GM12892 (cell line): ENCODE measurements around the gene AVEN. TPM values are rescaled to one million over a fixed set of nuclear protein-coding genes. Genes with fewer than 3 reads are reported as not detected.
A peak's percentile ranks its signal among the peaks of the same experiment; 100 is the strongest.

ENCODE experiments used
- DNase-seq: peaks from one replicate; pipeline ENCODE4 v3.0.0; 2011; ENCODE audit not compliant: insufficient read length
- FAIRE-seq: peaks from 2 replicates; lab custom pipeline; 2011; peaks lifted over from hg19 to GRCh38; lab: Jason Lieb, UNC
- POLR2A ChIP-seq: IDR thresholded peaks from 2 replicates; pipeline ENCODE4 v1.6.1; 2011; ENCODE audit warnings: low read depth, low read length, control low read depth
- POLR2AphosphoS5 ChIP-seq: IDR thresholded peaks from 2 replicates; pipeline ENCODE4 v1.6.1; 2011; ENCODE audit warnings: low read depth, low read length, control low read depth
- TAF1 ChIP-seq: IDR thresholded peaks from 2 replicates; pipeline ENCODE4 v1.6.1; 2011; ENCODE audit warnings: low read depth, mild to moderate bottlenecking, control low read depth, low read length, borderline replicate concordance
- polyA plus RNA-seq: library from polyadenylated mRNA; unstranded; fragments of >200 nt; gene quantifications from one replicate; pipeline ENCODE4 v1.2.1, GENCODE V29; 2012; ENCODE audit warnings: missing spikeins, inconsistent platforms; ENCODE audit not compliant: missing spikeins

AVEN gene
- 10.4 TPM for polyA plus RNA-seq

- DNase-seq (peak; percentile 32), FAIRE-seq (peak; percentile 87)
- TF ChIP-seq TAF1 = no peak
- TF ChIP-seq POLR2A = no peak
- no peak for TF ChIP-seq POLR2AphosphoS5
Observed at GRCh38 chr15:34038871-34039789, at the start of gene AVEN. AVEN (minus strand) TSS chr15:34039204; CDS start chr15:34039046, 158 bp downstream.

GRCh38 chr15:34085746-34086145, 46.7 kb upstream of the AVEN start:
- no peak for DNase-seq
- FAIRE-seq = no peak
- no peak for TF ChIP-seq POLR2AphosphoS5
- TF ChIP-seq TAF1 = no peak
- TF ChIP-seq POLR2A = no peak

GRCh38 chr15:34084086-34084485, 45.1 kb upstream of the AVEN start:
- FAIRE-seq = no peak

DNA sequence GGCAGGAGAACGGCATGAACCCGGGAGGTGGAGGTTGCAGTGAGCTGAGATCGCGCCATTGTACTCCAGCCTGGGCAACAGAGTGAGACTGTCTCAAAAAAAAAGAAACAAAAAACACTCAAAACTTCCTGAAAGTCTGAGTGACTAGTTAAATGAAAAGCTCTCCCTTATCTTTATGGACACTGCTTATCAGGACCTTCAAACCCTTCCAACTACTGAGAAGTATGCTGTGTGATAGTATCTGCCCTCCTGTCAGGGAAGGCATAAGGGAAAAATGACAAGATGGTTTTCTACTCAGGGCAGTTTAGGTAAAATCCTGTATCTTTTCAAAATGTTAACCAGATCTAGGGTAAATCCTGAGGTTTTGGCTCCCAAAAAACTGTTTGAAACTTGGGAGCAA, 40.9 kb upstream of the AVEN start:
- FAIRE-seq (no peak), DNase-seq (no peak)
- TF ChIP-seq POLR2AphosphoS5 (no peak), TAF1 (no peak), POLR2A (no peak)

More at GRCh38 chr15:34084086-34084485, 45.1 kb upstream of the AVEN start:
- DNase-seq = no peak
- TF ChIP-seq TAF1 (no peak), POLR2A (no peak), POLR2AphosphoS5 (no peak)

- TF ChIP-seq POLR2A (no peak), TAF1 (no peak), POLR2AphosphoS5 (no peak)
- no peak for FAIRE-seq
Observed at GRCh38 chr15:34078900-34079299, 39.9 kb upstream of the AVEN start.

DNA sequence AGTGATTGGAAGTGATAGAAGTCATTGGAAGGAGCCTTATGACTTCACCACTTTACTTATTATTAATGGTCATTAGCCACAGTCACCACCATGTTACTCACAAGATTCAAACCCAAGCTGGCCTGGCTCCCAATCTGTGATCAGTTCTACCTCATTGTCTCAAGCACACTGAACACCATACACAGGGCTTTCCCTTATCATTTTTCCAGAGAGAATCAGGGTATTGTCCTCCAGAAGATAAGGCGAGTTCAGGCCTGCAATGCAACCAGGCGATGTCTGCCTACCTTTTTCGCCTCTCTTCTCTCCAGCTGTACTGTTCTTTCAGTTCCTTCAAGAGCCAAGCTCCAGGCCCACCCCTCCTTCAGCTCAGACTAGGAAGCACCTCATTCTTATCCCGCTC, 37.8 kb upstream of the AVEN start:
- TF ChIP-seq TAF1 (no peak), POLR2AphosphoS5 (no peak), POLR2A (no peak)
- FAIRE-seq (peak; percentile 38), DNase-seq (no peak)

More at GRCh38 chr15:34078900-34079299, 39.9 kb upstream of the AVEN start:
- DNase-seq = no peak

GRCh38 chr15:34070003-34070402, 31.0 kb upstream of the AVEN start:
- TF ChIP-seq POLR2AphosphoS5 (no peak), TAF1 (no peak), POLR2A (no peak)
- DNase-seq (no peak), FAIRE-seq (no peak)

DNA sequence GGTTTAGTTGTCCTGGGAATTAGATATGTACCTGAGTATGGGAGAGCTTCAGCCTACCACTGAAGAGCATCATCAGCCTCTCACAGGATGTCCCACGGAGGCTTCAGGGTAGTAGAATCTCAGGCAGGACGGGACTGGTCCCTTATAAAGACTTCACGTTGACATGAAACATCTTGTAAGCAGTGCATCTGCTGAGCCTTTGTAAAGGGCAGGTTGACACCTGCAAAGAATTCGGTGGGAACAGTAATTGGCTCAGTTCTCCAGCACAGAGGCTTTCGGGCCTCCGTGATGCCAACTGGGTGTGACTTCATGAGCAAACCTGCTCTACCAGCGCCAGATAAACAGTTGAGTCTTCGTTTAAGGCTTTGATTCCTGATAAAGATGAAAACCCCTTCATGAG, 26.9 kb upstream of the AVEN start:
- no peak for DNase-seq
- TF ChIP-seq TAF1 (no peak), POLR2A (no peak), POLR2AphosphoS5 (no peak)
- no peak for FAIRE-seq

- no peak for TF ChIP-seq TAF1
- TF ChIP-seq POLR2A = no peak
- no peak for TF ChIP-seq POLR2AphosphoS5
- DNase-seq = no peak
- FAIRE-seq = no peak
Observed at GRCh38 chr15:34065261-34065660, 26.3 kb upstream of the AVEN start.

DNA sequence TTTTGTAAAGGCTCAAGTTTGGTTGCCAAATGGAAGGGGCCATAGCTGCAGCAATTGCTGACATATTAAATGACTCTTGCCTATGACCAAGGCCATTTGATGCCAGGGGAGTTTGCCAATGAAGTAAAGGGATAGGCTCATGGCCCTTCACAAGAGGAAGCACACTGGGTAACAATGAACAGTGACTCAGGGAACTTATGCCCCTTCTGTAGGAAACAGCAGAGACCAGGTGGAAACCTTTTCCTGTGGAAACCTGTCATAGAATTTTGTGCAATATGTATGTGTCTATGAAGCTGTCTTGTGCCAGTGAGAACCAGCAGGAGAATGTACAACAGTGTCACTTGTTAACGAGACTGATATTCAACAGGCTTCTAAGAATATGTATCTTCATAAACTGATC, 25.4 kb upstream of the AVEN start:
- TF ChIP-seq POLR2AphosphoS5 (no peak), POLR2A (no peak), TAF1 (no peak)
- peak; percentile 5 for FAIRE-seq

DNA sequence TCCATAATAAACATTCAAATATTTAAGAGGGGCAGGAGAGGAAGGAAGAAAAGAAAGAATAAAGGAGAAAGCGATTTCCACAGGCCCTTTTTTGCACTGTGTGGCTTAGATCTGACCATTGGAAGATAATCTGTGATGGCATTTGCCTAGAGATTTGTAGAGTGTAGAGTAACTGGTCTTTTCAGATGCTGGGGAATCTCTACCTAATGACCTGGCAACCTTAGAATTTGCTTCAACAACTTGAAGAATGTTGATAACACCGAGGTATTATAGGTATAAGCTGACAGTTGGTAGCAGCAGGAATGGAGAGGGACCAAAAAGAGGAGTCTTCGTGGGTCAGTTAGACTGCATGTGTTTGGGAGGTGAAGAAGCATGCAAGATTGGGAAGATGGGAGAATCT, 20.9 kb upstream of the AVEN start:
- DNase-seq = no peak
- no peak for TF ChIP-seq POLR2A
- TF ChIP-seq POLR2AphosphoS5 = no peak
- TF ChIP-seq TAF1 = no peak
- no peak for FAIRE-seq

More for the DNA sequence above, 25.4 kb upstream of the AVEN start:
- DNase-seq = no peak

DNA sequence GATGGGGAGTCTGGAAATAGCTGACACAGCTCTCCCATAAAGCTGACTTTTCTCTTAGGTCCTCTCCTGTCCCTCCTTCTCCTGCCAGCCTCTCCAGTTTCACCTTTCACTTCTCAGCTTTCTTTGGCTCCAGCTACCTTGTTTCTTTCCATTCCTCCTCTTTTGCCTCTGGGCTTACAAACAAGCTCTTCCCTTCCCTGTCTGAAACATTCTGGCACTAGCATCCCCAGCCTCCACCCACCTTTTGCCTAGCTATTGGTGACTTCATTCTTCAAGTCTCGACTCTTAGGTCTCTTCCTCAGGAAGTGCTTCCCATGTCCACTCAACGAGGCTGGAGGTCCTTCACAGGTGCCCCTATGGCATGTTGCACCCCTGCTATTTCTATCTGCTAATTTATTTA, 20.5 kb upstream of the AVEN start:
- TF ChIP-seq POLR2A = no peak
- TF ChIP-seq POLR2AphosphoS5 = no peak
- no peak for TF ChIP-seq TAF1
- DNase-seq (no peak), FAIRE-seq (no peak)
